Kidney (tissue), 14 donors: Measurements from ENCODE around the gene EFHC2. TPM values are rescaled to one million over a fixed set of nuclear protein-coding genes. Genes with fewer than 3 reads are reported as not detected.
A peak's percentile ranks its signal among the peaks of the same experiment; 100 is the strongest.

Experiments
- DNase-seq, 5 donors: peaks; one replicate each; pipeline ENCODE4 v3.0.0-alpha.2; 2013 to 2020
- FAIRE-seq: peaks from 2 replicates; lab custom pipeline; 2012; peaks lifted over from hg19 to GRCh38; lab: Jason Lieb, UNC
- H3K27ac ChIP-seq, 2 donors: one replicate each; pipeline ENCODE4 v1.7.0; 2013; ENCODE audit warnings: low read depth in 2 of 2, low read length in 2 of 2, inconsistent platforms in 1 of 2
- H3K27me3 ChIP-seq: one replicate; pipeline ENCODE4 v1.7.1; 2013; ENCODE audit warnings: low read length, inconsistent platforms; ENCODE audit not compliant: control insufficient read depth, insufficient read depth
- H3K36me3 ChIP-seq, 3 donors: one replicate each; pipeline versions ENCODE4 v1.7.0 to v1.7.1; 2013; ENCODE audit warnings: low read length in 3 of 3, control low read depth in 1 of 3, inconsistent platforms in 1 of 3; ENCODE audit not compliant: insufficient read depth in 3 of 3, control insufficient read depth in 2 of 3
- H3K4me1 ChIP-seq, 3 donors: one replicate each; pipeline versions ENCODE4 v1.7.0 to v1.7.1; 2013; ENCODE audit warnings: low read length in 3 of 3, inconsistent platforms in 1 of 3, low read depth in 1 of 3; ENCODE audit not compliant: control insufficient read depth in 2 of 3, insufficient read depth in 2 of 3
- H3K4me3 ChIP-seq, 3 donors: one replicate each; pipeline versions ENCODE4 v1.7.0 to v1.8.1; 2013; ENCODE audit warnings: low read length in 3 of 3, control low read depth in 1 of 3, inconsistent platforms in 1 of 3
- H3K9ac ChIP-seq, 3 donors: one replicate each; pipeline versions ENCODE4 v1.7.0 to v1.7.1; 2013; ENCODE audit warnings: low read length in 3 of 3, control low read depth in 1 of 3, inconsistent platforms in 1 of 3
- H3K9me3 ChIP-seq, 3 donors: one replicate each; pipeline versions ENCODE4 v1.7.0 to v1.7.1; 2013; ENCODE audit warnings: low read length in 3 of 3, control low read depth in 1 of 3, inconsistent platforms in 1 of 3; ENCODE audit not compliant: control insufficient read depth in 2 of 3, insufficient read depth in 1 of 3
- CTCF ChIP-seq: IDR thresholded peaks from 3 replicates; pipeline ENCODE4 v1.5.1; 2012; ENCODE audit warnings: mild to moderate bottlenecking, moderate library complexity, borderline replicate concordance; ENCODE audit not compliant: insufficient read depth; ENCODE audit errors: extremely low read depth
- intact Hi-C: fragments of 100-400 bp; cut with DNase I; formaldehyde crosslinking; loops from one replicate; pipeline ENCODE4 v1.11.1; 2022
- polyA plus RNA-seq: library from polyadenylated mRNA; stranded (reverse); fragments of 350-450 nt; fragmentation: Illumina TruSeq; extraction: RNeasy Lipid Tissue Mini Kit (QIAGEN cat#74804); gene quantifications from one replicate; pipeline ENCODE4 v1.2.3, GENCODE V29; 2014; ENCODE audit warnings: low read depth, low replicate concordance; ENCODE audit not compliant: insufficient read depth
- total RNA-seq: library from RNA; stranded (reverse); fragmentation: NEBNext Ultra II Directional; extraction: Animal tissue kit (Norgen Biotek cat#: 25700); gene quantifications from one replicate; pipeline ENCODE4 v1.2.1, GENCODE V29; 2021
- donor health status: control.
- donor health status: control.
- donor health status: control.
- donor health status: control.
- donor health status: control.
- donor health status: DM: yes; HTN: yes; CAD: no.
- donor health status: Normal renal cell carcinoma (clear cell type).

EFHC2 gene
- total and polyA plus RNA-seq, 2 donors from 2014 or later, result 1.6 to 6.4 TPM

- H3K9me3 ChIP-seq, result no peaks in the 10 kb centered on the region
- no peak overlapping the region for H3K4me3 ChIP-seq
- DNase-seq (peak in 1 of 5 donors; percentile 16), FAIRE-seq (no peak)
- H3K27me3 ChIP-seq, result no peaks in the 10 kb centered on the region
- H3K36me3 ChIP-seq, result no peaks in the 10 kb centered on the region
- H3K9ac ChIP-seq, result no peak overlapping the region
- H3K27ac ChIP-seq, result no peak overlapping the region
- H3K4me1 ChIP-seq, result no peaks in the 10 kb centered on the region
- no peak for TF ChIP-seq CTCF
- intact Hi-C loops, result no loop called here
These were observed 188.3 kb downstream of the EFHC2 start for GRCh38 chrX:44155126-44155525.

GRCh38 chrX:44152852-44153251 lies 190.6 kb downstream of the EFHC2 start:
- H3K4me1 ChIP-seq, result no peaks in the 10 kb centered on the region
- no peak for DNase-seq
- no peak for TF ChIP-seq CTCF
- no peak overlapping the region for H3K27ac ChIP-seq
- no peak overlapping the region for H3K9ac ChIP-seq
- no peaks in the 10 kb centered on the region for H3K9me3 ChIP-seq
- no peaks in the 10 kb centered on the region for H3K36me3 ChIP-seq
- H3K27me3 ChIP-seq, result no peaks in the 10 kb centered on the region
- intact Hi-C loops, result no loop called here
- H3K4me3 ChIP-seq, result no peak overlapping the region
- FAIRE-seq, result no peak

GRCh38 chrX:44147130-44147529 lies 196.3 kb downstream of the EFHC2 start:
- peaks cover 5% of the 10 kb centered on the region for H3K27me3 ChIP-seq
- no peak overlapping the region for H3K27ac ChIP-seq
- H3K9ac ChIP-seq, result no peak overlapping the region
- intact Hi-C loops, result no loop called here
- no peaks in the 10 kb centered on the region for H3K36me3 ChIP-seq
- FAIRE-seq (no peak), DNase-seq (no peak)
- H3K4me1 ChIP-seq, result no peaks in the 10 kb centered on the region
- TF ChIP-seq CTCF, result no peak
- no peaks in the 10 kb centered on the region for H3K9me3 ChIP-seq
- H3K4me3 ChIP-seq, result no peak overlapping the region
